Inflammatory macrophage treated with lipopolysaccharide for 4 hours (primary cell): ENCODE measurements around the gene CNNM3.
"Not testable (repeated sequence)": the region's sequence is repeated elsewhere in the genome, so short reads cannot be mapped to it uniquely, and the experiment has no call there.

Experiments
- DNase-seq: peaks from one replicate; pipeline ENCODE4 v3.0.0-alpha.2; 2020

The CNNM3 gene

DNA sequence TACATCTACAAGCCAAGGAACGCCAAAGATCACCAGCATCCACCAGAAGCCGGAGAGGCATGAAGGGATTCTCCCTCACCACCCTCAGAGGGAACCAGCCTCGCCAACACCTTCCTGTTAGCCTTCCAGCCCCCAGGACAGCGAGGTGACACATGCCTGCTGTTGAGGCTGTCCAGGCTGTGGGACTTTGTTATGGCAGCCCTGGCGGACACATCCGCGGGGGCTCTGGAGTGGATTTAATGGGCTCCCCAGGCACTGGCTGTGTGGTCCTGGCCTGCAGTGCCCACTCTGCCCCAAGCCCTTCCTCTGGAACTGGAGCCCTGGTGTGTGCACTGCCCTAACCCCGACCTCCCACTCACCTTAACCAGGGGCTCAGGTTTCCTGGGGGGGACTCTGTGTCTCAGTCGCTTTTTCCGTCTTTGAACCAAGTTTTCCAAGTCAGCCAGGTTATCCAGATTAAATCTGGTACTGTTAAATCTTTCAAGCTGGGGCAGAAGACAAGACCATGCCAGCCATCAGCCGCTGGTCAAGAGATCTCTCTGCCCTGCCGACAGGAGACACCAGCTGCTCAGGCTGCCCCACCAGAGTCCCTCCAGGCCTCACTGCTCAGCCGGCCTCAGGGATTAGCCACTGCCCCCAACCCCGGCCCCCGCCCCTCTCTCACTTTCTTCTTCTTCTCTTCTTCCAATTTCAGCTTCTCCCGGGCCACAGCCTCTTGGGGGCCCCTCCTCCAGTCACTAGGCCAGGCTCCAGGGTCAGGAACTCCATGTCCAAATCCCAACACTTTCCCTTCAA lies 25.8 kb downstream of the CNNM3 start:
- DNase-seq: no peak

DNA sequence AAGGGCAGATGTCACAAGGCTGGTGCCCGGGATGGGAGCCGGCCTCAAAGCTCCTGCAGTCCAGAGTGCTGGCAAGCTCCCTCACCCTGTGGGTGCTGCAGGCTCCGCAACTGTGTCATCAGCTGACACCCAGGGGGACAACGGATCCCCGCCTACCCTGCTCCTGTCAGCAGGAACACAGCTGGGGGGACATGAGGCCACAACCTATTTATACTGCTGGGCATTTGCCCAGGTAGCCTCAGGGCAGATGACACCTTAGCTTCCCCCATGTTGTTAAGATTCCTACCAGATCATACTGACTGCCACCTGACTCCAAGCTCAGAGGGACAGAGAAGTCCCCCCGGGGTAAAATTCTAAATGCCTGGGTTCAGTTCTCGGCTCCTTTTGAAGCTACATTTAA lies 26.5 kb downstream of the CNNM3 start:
- DNase-seq: no peak

DNA sequence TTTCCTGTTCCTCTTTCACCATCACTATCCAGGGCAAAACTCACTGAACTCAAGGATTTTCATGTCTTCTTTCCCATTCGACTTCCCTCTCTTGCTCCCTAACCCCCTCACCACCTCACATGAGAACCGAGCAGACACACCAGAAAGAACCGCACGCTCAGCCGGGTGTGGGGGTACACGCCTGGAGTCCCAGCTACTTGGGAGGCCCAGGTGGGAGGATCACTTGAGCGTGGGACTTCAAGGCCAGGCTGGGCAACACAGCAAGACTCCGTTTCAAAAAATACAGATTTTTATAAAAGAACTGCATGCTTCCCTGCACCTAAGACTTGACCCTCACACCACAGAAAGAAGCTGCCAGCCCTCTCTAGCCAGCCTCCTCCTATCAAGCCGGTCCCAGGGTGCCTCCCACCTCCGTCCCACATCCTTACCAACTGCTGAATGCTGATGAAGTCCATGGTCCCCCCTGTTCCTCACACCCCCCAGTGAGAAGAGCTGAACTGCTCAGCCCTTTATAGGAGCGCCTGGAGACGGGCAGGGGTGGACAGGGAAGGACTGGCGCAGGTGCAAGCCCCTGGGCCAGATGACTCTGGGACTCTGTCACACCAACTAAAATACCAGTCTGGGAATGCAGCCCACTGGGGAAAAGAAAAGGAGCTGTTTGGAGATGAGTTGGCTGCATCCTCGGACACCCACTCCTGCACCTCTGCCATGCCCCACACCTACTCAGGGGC lies 27.6 kb downstream of the CNNM3 start, which contains the start of gene ANKRD23:
ANKRD23 (minus strand) TSS at position 484 of the 731 bp plus-strand sequence; CDS start at position 455, 29 bp downstream.
- no peak for DNase-seq

DNA sequence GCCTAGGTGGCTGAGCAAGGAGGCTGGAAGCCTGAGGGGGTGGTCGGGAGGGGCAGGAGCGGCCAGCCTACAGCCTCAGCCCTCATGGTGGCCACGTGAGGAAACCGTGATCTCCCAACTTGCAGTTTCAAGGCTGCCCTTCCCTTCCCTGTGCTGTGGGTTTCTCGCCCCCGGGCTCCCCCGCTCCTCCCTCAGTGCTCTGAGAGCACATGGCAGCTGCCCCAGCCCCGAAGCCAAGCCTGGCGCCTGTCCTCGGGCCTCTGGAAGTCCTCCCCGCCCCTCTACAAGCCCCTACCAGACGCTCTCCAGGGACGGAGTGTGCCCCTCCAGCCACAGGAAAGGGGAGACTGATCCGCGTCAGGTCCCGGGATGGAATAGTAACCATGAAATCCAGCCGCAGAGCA lies 28.3 kb downstream of the CNNM3 start:
- DNase-seq: no peak

DNA sequence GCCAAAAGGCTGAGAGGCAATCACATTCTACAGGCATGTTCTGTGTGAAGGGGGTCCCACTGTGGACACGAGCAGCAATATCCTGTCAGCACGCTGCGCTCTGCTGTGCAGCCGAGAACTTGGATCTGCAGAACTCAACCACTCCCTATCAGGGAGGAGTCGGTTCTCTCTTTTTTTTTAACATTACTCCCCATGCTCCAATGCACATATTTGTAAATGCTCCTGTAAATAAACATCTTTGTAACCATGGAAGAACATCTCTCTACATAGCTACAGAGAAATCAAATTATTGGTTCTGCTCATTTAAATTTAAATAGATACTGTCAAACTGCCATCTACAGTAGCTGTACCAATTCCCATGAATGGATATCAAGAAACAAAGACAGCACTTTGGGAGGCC lies 30.8 kb downstream of the CNNM3 start:
- no peak for DNase-seq

DNA sequence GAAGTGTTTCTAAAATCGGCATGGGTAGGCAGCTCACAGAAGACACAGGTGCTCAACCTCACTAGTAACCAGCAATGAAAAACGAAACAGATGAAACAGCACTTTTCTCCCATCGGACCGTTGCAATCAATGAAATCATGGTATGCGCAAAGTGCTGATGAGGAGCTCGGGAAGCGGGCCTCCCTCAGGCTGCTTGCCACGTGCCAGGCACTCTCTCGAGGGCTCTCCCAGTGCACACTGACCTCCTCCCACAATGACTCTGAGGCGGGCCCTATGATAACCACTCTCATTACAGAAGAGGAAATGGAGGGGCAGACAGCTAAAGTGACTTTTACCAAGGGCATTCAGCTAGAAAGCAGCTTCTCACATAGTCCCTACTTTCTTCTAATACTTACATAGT lies 31.5 kb downstream of the CNNM3 start:
- no peak for DNase-seq

DNA sequence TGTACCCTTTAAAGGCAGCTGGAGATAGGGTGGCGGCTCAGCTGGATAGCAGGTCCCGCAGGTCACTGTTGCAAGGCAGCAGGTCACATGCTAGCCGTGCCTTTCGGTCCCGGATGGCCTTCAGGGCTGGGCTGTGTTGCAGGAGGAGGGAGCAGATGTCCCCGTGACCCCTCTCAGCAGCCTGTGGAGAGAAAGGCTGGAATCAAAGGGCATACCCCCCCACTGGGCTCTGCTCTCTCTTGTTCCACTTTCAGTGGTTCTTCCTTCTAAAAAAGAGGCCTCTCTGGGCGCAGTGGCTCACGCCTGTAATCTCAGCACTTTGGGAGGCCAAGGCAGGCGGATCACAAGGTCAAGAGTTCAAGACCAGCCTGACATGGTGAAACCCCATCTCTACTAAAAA lies 32.2 kb downstream of the CNNM3 start:
- DNase-seq: no peak

DNA sequence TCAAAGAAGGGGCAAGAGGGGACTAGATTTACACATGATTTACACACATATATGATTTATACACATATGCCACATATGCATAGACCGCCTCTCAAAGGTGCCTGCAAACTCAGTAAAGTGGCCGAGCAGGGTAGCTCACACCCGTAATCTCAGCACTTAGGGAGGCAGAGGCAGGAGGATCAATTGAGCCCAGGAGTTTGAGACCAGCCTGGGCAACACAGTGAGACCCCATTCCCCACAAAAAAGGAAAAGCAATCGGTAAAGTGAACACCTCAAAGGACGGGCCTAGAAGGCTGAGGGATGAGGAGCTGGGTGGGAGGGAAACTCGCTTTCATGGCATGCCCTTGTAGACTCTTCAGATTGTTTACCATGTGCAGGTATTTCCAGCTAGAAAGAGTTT lies 36.6 kb downstream of the CNNM3 start:
- DNase-seq: no peak

DNA sequence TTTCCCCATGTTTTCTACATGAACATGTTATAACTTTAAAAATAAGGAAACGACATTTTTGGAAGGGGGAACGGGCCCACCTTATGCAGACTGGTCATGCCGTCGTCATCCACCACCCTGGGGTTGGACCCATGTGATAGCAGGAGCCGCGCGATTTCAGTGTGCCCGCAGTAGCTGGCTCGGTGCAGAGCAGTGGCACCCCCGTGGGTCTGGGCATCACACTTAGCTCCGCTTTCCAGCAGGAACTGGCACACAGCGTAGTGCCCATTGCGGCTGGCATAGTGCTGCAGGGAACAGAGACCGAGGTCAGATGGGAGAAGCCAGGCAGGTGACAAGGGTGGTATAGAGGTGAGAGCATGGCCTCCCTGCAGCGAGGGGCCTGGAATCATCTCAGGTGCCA lies 37.3 kb downstream of the CNNM3 start:
- DNase-seq: no peak

DNA sequence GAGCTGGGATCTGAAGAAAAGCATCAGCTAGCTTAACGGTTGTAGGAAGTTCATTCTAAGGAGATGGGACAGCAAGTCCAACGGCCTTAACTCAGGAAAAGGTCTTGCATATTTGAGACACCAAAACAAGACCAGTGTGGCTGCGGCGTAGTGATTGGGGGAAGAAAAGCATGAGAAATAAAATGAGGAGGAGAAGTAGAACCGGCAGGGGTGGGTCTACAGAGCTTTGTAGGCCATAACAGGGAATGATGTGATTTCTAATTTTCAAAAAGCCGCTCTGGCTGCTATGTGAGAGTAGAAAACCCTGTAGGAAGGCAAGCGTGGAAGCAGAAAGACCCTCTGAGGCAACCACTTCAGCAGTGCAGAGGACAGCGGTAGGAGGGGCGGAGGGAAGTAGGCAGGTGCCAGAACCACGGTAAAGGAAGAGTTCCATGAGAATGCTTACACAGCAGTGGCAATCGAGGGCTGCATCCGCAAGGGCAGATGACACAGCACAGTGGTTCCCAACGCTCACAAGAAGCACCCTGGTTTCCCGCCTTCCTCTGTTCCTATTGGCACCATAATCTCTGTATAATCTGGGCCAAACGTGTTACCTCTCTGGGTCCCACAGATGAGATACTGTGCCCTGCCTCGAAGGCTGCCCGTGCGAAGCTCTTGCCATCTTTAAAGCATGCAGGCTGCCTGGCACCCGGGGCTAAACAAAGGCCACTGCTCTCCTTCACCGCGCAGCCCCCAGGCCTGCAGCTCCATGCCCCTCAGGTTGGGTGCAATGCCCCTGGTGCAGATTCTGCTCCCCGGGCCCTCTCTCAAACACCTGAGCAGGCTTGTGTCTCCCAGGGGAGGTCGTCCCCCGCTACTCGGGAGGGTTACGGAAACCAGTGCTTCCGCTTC lies 41.0 kb downstream of the CNNM3 start:
- DNase-seq: peak; percentile 19

DNA sequence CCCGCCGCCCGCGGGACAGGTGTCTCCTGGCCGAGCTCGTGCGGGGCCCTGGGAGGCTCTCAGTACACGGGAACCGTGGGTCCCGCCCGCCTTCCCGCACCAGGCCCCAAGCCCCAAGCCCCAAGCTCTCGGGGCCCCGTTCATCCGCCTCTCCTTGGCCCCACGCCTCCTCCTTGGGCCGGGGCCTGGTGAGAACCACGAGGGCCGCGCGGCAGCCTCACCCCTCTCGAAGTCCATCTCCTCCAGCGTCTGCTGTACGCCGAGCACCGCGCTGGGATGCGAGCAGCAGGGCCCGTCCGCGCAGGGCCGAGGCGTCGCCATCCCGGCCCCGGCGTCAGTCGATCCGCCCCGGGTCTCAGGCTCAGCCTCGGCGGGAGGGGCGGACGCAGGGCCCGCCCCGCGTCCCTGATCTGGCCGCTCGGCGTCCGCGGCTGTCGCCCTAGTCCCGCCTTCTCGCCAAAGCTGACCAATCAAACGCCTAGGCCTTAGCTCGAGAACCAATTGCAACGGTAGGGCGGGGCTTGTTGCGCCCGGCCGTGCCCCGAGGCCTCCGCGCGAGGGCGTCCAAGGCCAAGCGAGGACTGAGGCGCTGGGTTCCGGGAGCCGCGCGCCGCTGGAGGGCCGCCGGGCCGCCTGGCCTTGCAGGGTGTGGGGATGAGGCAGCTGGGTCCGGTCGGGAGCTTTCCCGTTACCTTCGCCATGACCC lies 41.8 kb downstream of the CNNM3 start, which contains the start of gene ANKRD39:
ANKRD39 (minus strand) TSS at position 350 of the 706 bp plus-strand sequence; CDS start at position 321, 29 bp downstream.
- peak; percentile 99 for DNase-seq

DNA sequence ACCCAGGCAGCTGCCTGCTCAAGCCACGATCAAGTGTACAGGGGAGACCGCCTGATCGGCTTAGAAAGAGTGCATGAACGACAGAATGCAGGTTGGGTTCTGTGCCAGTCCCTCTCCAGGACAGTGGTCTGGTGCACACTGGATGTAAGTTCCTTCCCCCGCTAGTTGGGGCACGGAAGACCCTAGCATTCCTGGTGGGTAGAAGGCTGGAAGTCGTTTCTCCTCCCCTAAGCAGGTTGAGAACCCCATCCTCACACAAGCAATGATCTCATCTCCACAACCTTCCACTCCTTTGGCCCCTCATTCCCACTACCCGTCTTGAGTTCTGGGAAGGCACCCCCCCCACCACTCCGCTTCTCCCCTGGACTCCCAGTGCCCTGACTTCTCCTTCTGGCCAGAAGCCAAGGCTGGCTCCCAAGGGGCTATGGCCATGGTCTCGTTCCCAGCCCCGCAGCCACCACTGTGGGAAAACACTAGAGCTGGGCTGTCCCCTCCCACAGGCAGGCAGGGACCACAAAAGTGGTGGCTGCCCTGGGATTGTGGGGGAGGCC lies 43.1 kb downstream of the CNNM3 start:
- no peak for DNase-seq

DNA sequence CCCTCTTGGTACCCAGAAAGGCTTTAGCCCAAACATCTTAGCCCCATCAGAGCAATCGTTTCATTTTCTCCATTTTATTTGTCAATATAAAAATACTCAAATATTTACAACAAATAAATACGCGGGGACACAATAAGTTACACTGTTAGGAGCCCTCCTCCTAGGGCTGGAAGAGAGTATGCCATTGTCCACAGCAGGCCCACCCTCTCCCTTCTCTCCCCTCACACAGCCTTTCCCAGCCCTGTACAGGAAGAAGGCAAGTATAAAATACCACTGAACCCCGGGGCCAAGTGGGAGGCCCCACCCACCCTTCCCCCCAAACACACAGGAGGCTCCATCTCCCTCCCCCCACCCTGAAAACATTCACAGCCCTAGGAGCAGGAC lies 43.6 kb downstream of the CNNM3 start:
- DNase-seq: no peak

DNA sequence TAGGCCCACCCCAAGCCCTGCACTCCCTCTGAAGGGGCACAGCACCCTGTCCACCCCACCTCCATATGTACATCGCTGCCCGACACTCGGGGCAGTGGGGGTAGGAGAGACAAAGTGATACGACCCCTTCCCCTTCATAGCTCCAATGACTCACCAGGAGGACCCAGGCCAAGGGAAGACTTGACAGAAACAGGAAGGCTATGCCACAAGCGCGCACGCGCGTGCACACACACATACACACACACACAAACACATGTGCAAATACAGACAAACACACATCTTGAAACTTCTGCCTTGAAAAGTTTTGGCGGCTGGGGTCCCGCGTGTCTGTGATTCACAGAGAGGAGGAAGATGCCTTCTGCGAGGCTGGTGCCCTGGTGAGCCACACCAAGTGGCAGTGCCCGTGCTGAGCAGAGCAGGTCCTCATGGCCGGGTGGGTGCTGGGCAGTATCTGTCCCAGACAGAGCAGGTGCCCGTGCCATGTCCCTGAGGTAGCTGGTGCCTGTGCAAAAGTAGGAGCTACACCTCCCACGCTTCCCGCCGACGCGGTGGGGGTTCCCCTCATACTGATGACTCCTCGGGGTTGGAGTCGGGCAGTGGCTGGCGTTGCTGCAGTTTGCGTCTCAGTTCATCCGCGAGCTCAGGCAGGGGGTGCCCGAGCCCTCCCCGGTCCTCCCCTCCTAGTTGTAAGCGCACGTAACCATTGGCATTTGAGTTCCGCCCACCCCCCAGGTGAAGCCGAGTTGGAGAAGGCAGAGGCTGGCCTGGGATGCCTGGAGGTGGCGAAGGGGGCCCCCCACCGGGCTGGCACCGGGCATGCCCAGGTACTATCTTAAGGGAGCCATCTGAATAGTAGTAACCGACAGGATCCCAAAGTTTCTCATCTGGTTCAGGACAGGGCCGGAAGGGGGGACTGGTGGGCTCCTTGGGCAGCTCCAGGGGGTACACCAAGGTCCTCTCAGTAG lies 44.3 kb downstream of the CNNM3 start:
- DNase-seq: no peak

DNA sequence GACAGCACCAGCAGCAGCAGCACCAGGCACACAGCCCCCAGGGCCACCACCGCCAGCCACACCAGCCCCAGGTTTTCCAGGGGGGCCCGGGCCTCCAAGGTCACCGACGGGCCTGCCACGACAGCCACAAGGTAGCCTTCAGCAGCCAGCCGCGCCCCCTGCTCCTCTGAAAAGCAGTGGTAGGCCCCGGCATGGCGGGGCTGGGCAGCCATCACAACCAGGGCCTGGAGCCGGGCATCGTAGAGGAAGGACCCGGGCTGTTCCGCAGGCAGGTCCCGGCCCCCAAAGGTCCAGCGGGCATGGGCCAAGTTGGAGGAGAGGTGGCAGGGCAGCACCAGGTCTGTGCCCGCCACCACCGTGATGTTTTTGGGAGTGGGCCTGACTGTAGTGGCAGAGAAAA lies 45.0 kb downstream of the CNNM3 start:
- DNase-seq: no peak

DNA sequence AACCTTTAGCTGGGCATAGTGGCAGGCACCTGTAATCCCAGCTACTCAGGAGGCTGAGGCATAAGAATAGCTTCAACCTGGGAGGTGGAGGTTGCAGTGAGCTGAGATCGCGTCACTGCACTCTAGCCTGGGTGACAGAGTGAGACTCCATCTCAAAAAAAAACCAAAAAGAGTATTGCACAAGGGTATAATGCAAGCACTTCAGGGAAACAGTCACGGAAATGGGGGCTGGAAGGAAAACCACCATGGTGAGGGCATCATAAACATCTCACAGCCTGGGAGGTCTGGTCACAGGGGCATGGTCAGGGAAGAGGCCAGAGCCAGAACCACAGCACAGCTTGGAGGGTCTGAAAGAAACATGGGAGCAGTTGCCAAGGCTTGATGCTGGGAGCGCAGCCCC lies 47.0 kb downstream of the CNNM3 start:
- DNase-seq: not testable (repeated sequence)

DNA sequence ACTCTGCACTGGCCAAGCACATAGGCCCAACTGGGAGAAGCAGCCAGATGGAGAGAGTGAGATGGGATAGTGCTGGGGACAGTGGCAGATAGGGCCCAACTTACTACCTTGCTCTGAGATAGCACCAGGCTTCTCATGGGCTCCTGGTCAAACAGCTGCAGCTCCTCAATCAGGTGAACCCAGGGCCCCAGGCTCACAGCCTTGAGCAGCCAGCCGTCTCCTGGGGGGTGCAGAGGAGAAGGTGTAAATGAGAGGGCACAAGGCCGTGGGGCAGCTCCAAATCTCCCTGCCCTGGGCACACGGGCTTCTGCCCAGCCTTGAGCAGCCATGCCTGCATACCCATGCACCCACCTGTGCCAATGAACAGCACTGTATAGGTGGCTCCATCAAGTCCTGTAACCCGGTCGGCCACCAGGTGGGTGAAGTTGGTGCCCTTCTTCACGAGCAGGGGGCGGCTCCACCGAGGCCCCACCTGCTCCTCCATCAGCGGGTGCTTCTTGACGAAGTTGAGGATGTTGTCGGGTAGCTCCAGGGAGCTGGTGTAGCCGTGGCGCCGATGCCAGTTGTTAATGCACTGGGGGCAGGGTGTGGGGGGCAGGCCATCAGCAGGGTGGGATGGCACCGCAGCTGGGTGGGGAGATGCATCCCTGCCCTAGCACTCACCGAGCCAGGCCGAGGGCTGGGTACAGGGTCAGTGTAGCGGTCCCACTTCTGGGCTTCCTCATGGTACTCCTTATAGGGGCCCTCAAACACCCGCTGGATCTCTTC lies 47.7 kb downstream of the CNNM3 start:
- DNase-seq: no peak

DNA sequence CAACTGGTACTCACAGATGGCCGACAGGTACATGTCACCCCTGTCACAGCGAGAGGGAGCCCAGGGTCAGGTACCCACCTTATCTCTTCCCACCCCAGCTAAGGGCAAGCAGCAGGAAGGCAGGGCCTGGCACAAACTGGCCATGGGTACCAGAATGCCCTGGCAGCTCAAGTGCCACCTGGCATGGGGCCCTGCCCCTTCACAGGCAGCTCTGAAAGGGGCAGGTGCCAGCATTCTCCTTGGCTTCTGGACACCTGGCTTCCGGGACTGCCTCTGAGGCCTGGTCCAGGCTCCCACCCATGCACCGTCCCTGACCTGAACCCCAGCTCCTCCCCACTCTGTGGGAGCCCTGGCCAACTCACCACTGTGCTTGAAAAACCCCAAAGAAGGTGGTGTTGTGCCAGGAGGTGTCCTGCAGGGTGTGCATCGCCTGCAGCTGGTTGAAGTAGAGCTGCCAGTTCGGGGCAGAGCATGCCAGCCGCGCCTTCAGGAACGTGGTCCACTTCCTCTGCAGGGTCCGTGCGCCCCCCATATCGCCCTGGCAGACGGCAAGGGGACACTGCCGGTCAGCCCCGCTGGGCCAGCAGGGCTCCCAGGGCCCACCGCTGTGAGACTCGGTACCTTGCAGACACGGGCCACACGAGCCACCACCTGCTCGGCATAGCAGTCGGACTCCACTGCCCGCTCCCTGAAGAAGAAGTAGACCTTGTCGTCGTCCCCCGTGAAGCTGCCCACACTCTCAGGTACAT lies 48.4 kb downstream of the CNNM3 start:
- no peak for DNase-seq

DNA sequence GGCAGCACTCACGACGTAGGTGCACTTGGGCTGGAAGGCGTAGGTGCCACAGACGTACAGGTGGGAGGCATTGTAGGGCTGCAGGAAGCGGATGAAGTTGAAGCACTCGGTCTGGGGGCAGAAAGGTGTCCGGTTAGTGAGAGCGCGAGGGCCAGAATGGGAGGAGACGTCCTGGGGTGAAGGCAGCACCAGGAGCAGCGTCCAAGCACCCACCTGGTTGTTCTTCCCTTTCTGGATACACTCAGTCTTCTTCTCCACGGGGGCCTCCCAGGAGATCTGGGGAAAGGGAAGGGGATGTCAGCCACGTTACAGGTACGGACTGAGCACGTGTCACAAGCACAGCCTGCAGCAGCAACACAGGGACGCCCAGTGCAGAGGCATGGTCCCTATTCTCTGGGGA lies 49.6 kb downstream of the CNNM3 start:
- no peak for DNase-seq
